Measurements from ENCODE around the gene STON2.

The STON2 gene

GRCh38 chr14:81315341-81315740 is 84.8 kb downstream of the STON2 start:
- H4K8ac ChIP-seq (ENCODE audit: low read depth, low read length), result no peak overlapping the region
- no peak overlapping the region for H2AFZ ChIP-seq (ENCODE audit: low read length)
- no peak overlapping the region for H3K23ac ChIP-seq (ENCODE audit: low read depth, low read length, poor library complexity)
- H3K4ac ChIP-seq (ENCODE audit: low read length), result no peak overlapping the region
- H4K91ac ChIP-seq (ENCODE audit: low read depth, low read length, poor library complexity), result no peak overlapping the region
- H3K9ac ChIP-seq (ENCODE audit: low read depth, low read length, poor library complexity), result no peak overlapping the region
- no peaks in the 10 kb centered on the region for H3K27me3 ChIP-seq (ENCODE audit: control insufficient read depth in 3 of 3, insufficient read depth in 3 of 3, low read depth in 1 of 3, low read length in 3 of 3)
- H3K14ac ChIP-seq (ENCODE audit: low read length), result no peak overlapping the region
- H3K4me3 ChIP-seq (ENCODE audit: low read length in 2 of 2), result no peak overlapping the region
- DNase-seq (ENCODE audit: low spot score), result peak; percentile 57
- no CpG with 5 or more reads among the region's 5 CpGs for WGBS, 2 donors (ENCODE audit: extremely low coverage in 2 of 2, insufficient read length in 2 of 2, insufficient replicate concordance in 1 of 2)
- no peak overlapping the region for H2BK15ac ChIP-seq (ENCODE audit: low read length)
- H3K4me2 ChIP-seq (ENCODE audit: insufficient read depth, low read length, poor library complexity, severe bottlenecking), result peak overlapping the region; percentile 47
- H3K4me1 ChIP-seq (ENCODE audit: control insufficient read depth in 2 of 2, insufficient read depth in 1 of 2, low read depth in 1 of 2, low read length in 2 of 2), result peaks cover 24 to 36% of the 10 kb centered on the region in 2 donors
- H2AK5ac ChIP-seq (ENCODE audit: low read depth, low read length), result no peak overlapping the region
- H2BK5ac ChIP-seq (ENCODE audit: low read length), result no peak overlapping the region
- peaks cover 2 to 10% of the 10 kb centered on the region in 2 donors for H3K9me3 ChIP-seq (replicated peaks in 1 of 2; ENCODE audit: control insufficient read depth in 2 of 2, insufficient read depth in 1 of 2, low read depth in 1 of 2, low read length in 2 of 2)
- H2BK12ac ChIP-seq (ENCODE audit: low read length), result no peak overlapping the region
- H3K18ac ChIP-seq (ENCODE audit: low read length), result no peak overlapping the region
- no peaks in the 10 kb centered on the region for H3K36me3 ChIP-seq (replicated peaks in 1 of 2; ENCODE audit: control insufficient read depth in 2 of 2, insufficient read depth in 2 of 2, low read length in 2 of 2)
- H3K27ac ChIP-seq (replicated peaks; ENCODE audit: low read length), result peak overlapping the region; percentile 44
- no peaks in the 10 kb centered on the region for H3K79me1 ChIP-seq (ENCODE audit: low read depth, low read length)
- H2BK120ac ChIP-seq (ENCODE audit: low read depth, low read length), result no peak overlapping the region

DNA sequence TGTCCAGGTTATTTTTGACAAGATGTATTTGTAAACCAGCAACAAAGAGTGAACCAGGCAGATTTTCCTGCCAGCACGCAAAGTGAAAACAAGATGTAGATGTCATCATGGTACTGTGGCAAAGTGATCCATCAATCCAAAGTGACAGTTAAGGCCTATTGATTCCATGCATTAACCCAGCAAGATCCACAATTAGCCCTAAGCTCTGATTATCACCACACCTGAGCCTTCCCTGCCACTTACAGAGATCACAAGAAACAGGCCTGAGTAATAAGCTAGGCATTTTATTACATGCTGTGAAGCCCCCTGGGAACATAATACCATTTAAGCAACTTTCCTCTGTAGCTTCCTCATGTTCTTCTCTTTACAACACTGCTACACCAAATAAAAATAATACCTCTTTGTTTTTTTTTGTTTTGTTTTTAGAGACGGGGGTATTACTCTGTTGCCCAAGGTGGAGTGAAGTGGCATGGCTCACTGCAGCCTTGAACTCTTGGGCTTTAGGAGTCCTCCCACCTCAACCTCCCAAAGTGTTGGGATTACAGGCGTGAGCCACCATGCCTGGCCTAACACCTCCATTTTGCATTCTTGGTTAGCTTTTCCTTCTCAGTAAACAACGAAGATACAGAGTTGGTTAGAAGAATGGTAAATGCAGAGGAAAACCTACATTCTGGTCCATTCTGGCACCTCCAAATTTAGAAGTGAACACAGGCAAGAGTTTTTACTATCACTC is 85.5 kb downstream of the STON2 start:
- Histone ChIP-seq H3K9ac (ENCODE audit: low read depth, low read length, poor library complexity) (no peak overlapping the region), H3K4ac (ENCODE audit: low read length) (no peak overlapping the region), H2BK5ac (ENCODE audit: low read length) (no peak overlapping the region), H4K8ac (ENCODE audit: low read depth, low read length) (no peak overlapping the region), H3K9me3 (replicated peaks in 1 of 2; ENCODE audit: control insufficient read depth in 2 of 2, insufficient read depth in 1 of 2, low read depth in 1 of 2, low read length in 2 of 2) (peaks cover 2 to 9% of the 10 kb centered on the region in 2 donors), H4K91ac (ENCODE audit: low read depth, low read length, poor library complexity) (no peak overlapping the region), H2BK120ac (ENCODE audit: low read depth, low read length) (no peak overlapping the region), H2BK15ac (ENCODE audit: low read length) (no peak overlapping the region), H3K36me3 (replicated peaks in 1 of 2; ENCODE audit: control insufficient read depth in 2 of 2, insufficient read depth in 2 of 2, low read length in 2 of 2) (no peaks in the 10 kb centered on the region), H3K27me3 (ENCODE audit: control insufficient read depth in 3 of 3, insufficient read depth in 3 of 3, low read depth in 1 of 3, low read length in 3 of 3) (no peaks in the 10 kb centered on the region), H3K18ac (ENCODE audit: low read length) (peak overlapping the region; percentile 12), H3K79me1 (ENCODE audit: low read depth, low read length) (no peaks in the 10 kb centered on the region), H3K14ac (ENCODE audit: low read length) (no peak overlapping the region), H3K4me1 (ENCODE audit: control insufficient read depth in 2 of 2, insufficient read depth in 1 of 2, low read depth in 1 of 2, low read length in 2 of 2) (peaks cover 24 to 37% of the 10 kb centered on the region in 2 donors), H3K4me3 (ENCODE audit: low read length in 2 of 2) (no peak overlapping the region), H3K23ac (ENCODE audit: low read depth, low read length, poor library complexity) (no peak overlapping the region), H2BK12ac (ENCODE audit: low read length) (no peak overlapping the region), H2AFZ (ENCODE audit: low read length) (no peak overlapping the region), H3K27ac (replicated peaks; ENCODE audit: low read length) (peak overlapping the region; percentile 44), H2AK5ac (ENCODE audit: low read depth, low read length) (no peak overlapping the region), H3K4me2 (ENCODE audit: insufficient read depth, low read length, poor library complexity, severe bottlenecking) (no peak overlapping the region)
- no peak for DNase-seq (ENCODE audit: low spot score)
- no CpG with 5 or more reads among the region's 4 CpGs for WGBS, 2 donors (ENCODE audit: extremely low coverage in 2 of 2, insufficient read length in 2 of 2, insufficient replicate concordance in 1 of 2)

DNA sequence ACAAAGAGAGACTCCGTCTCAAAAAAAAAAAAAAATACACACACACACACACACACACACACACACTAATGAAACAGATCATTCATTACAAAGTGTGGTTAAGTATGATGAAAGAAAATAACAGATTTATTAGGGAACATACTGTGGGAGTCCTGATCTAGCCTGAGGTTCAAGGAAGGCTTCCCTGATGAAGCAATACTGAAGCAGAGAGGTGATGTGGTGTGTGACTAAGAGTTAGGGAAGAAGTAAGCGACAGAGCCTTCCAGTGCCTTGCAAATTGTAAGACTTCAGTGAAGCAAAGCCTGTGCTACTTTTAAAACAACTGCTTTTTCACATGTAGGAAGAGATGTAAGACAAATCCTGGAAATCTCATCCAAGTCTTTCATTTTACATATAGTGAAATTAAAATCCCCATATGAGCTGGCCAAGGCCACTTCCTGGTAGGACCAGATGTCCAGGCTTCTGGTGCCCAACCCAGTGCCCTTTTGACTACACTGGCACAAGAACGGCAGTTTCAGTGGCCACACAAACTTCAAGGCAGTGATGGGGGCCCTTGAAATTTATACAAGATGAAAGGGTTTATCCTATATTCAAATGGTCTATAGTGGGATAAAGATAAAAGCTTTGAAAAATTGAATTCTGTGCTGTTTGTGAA is 86.2 kb downstream of the STON2 start:
- no peak overlapping the region for H3K27ac ChIP-seq (replicated peaks; ENCODE audit: low read length)
- no CpG with 5 or more reads among the region's 3 CpGs for WGBS, 2 donors (ENCODE audit: extremely low coverage in 2 of 2, insufficient read length in 2 of 2, insufficient replicate concordance in 1 of 2)

GRCh38 chr14:81313200-81313599 is 86.9 kb downstream of the STON2 start:
- H3K79me1 ChIP-seq (ENCODE audit: low read depth, low read length), result no peaks in the 10 kb centered on the region
- no peaks in the 10 kb centered on the region for H3K27me3 ChIP-seq (ENCODE audit: control insufficient read depth in 3 of 3, insufficient read depth in 3 of 3, low read depth in 1 of 3, low read length in 3 of 3)
- no peaks in the 10 kb centered on the region for H3K36me3 ChIP-seq (replicated peaks in 1 of 2; ENCODE audit: control insufficient read depth in 2 of 2, insufficient read depth in 2 of 2, low read length in 2 of 2)
- no peak overlapping the region for H3K9ac ChIP-seq (ENCODE audit: low read depth, low read length, poor library complexity)
- H3K18ac ChIP-seq (ENCODE audit: low read length), result no peak overlapping the region
- H2BK15ac ChIP-seq (ENCODE audit: low read length), result no peak overlapping the region
- no CpG with 5 or more reads among the region's 7 CpGs for WGBS, 2 donors (ENCODE audit: extremely low coverage in 2 of 2, insufficient read length in 2 of 2, insufficient replicate concordance in 1 of 2)
- no peak overlapping the region for H3K4me3 ChIP-seq (ENCODE audit: low read length in 2 of 2)
- H3K14ac ChIP-seq (ENCODE audit: low read length), result no peak overlapping the region
- no peak overlapping the region for H4K91ac ChIP-seq (ENCODE audit: low read depth, low read length, poor library complexity)
- peaks cover 2 to 9% of the 10 kb centered on the region in 2 donors for H3K9me3 ChIP-seq (replicated peaks in 1 of 2; ENCODE audit: control insufficient read depth in 2 of 2, insufficient read depth in 1 of 2, low read depth in 1 of 2, low read length in 2 of 2)
- H4K8ac ChIP-seq (ENCODE audit: low read depth, low read length), result no peak overlapping the region
- no peak overlapping the region for H2BK120ac ChIP-seq (ENCODE audit: low read depth, low read length)
- H2AK5ac ChIP-seq (ENCODE audit: low read depth, low read length), result no peak overlapping the region
- no peak overlapping the region for H3K23ac ChIP-seq (ENCODE audit: low read depth, low read length, poor library complexity)
- peaks cover 24 to 41% of the 10 kb centered on the region in 2 donors for H3K4me1 ChIP-seq (ENCODE audit: control insufficient read depth in 2 of 2, insufficient read depth in 1 of 2, low read depth in 1 of 2, low read length in 2 of 2)
- no peak overlapping the region for H3K4me2 ChIP-seq (ENCODE audit: insufficient read depth, low read length, poor library complexity, severe bottlenecking)
- H3K27ac ChIP-seq (replicated peaks; ENCODE audit: low read length), result no peak overlapping the region
- H2BK5ac ChIP-seq (ENCODE audit: low read length), result no peak overlapping the region
- no peak overlapping the region for H2BK12ac ChIP-seq (ENCODE audit: low read length)
- DNase-seq (ENCODE audit: low spot score), result no peak
- no peak overlapping the region for H2AFZ ChIP-seq (ENCODE audit: low read length)
- H3K4ac ChIP-seq (ENCODE audit: low read length), result no peak overlapping the region

More for the DNA sequence above, 86.2 kb downstream of the STON2 start:
- no peak overlapping the region for H3K4ac ChIP-seq (ENCODE audit: low read length)
- H3K9ac ChIP-seq (ENCODE audit: low read depth, low read length, poor library complexity), result no peak overlapping the region
- H4K8ac ChIP-seq (ENCODE audit: low read depth, low read length), result no peak overlapping the region
- H3K23ac ChIP-seq (ENCODE audit: low read depth, low read length, poor library complexity), result no peak overlapping the region
- peaks cover 24 to 41% of the 10 kb centered on the region in 2 donors for H3K4me1 ChIP-seq (ENCODE audit: control insufficient read depth in 2 of 2, insufficient read depth in 1 of 2, low read depth in 1 of 2, low read length in 2 of 2)
- no peak overlapping the region for H3K14ac ChIP-seq (ENCODE audit: low read length)
- H2BK120ac ChIP-seq (ENCODE audit: low read depth, low read length), result no peak overlapping the region
- H3K4me3 ChIP-seq (ENCODE audit: low read length in 2 of 2), result no peak overlapping the region
- no peak overlapping the region for H2BK5ac ChIP-seq (ENCODE audit: low read length)
- H3K9me3 ChIP-seq (replicated peaks in 1 of 2; ENCODE audit: control insufficient read depth in 2 of 2, insufficient read depth in 1 of 2, low read depth in 1 of 2, low read length in 2 of 2), result peaks cover 2 to 9% of the 10 kb centered on the region in 2 donors
- no peaks in the 10 kb centered on the region for H3K79me1 ChIP-seq (ENCODE audit: low read depth, low read length)
- no peak for DNase-seq (ENCODE audit: low spot score)
- H2BK15ac ChIP-seq (ENCODE audit: low read length), result no peak overlapping the region
- no peak overlapping the region for H4K91ac ChIP-seq (ENCODE audit: low read depth, low read length, poor library complexity)
- H3K4me2 ChIP-seq (ENCODE audit: insufficient read depth, low read length, poor library complexity, severe bottlenecking), result no peak overlapping the region
- H2BK12ac ChIP-seq (ENCODE audit: low read length), result no peak overlapping the region
- no peaks in the 10 kb centered on the region for H3K36me3 ChIP-seq (replicated peaks in 1 of 2; ENCODE audit: control insufficient read depth in 2 of 2, insufficient read depth in 2 of 2, low read length in 2 of 2)
- no peaks in the 10 kb centered on the region for H3K27me3 ChIP-seq (ENCODE audit: control insufficient read depth in 3 of 3, insufficient read depth in 3 of 3, low read depth in 1 of 3, low read length in 3 of 3)
- no peak overlapping the region for H2AFZ ChIP-seq (ENCODE audit: low read length)
- H2AK5ac ChIP-seq (ENCODE audit: low read depth, low read length), result no peak overlapping the region
- H3K18ac ChIP-seq (ENCODE audit: low read length), result peak overlapping the region; percentile 20
